ENCODE measurements around the gene MARCHF9. TPM values are rescaled to one million over a fixed set of nuclear protein-coding genes. Genes with fewer than 3 reads are reported as not detected.
A peak's percentile ranks its signal among the peaks of the same experiment; 100 is the strongest.

Gene MARCHF9
- total and polyA plus RNA-seq, 2 donors (not counting 1 experiment from before 2014, with no cell fraction given) = 3.8 to 4.8 TPM

DNA sequence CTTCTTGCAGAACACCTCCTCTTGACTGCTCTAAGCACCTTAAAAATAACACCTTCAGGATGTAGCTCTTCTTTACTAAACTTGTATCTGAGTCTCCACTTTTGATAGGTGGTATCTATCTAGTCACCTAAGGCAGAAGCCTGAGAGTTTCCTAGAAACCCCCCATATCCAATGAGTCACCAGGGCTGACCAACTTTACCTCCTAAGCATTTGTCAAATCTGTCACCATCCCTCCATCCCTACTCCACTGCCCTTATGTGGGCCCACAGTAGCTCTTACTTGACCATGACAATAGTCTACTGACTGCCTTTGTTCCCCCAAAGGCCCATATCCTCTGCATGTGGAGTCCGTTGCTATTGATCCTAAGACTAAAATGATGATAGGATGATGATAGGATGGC is 47.7 kb downstream of the MARCHF9 start:
- Histone ChIP-seq H3K36me3 (ENCODE audit: control insufficient read depth, insufficient read depth, low read length) (peaks cover 6% of the 10 kb centered on the region), H3K27me3 (ENCODE audit: control insufficient read depth, insufficient read depth, low read length) (no peaks in the 10 kb centered on the region), H3K4me1 (ENCODE audit: control insufficient read depth, extremely low read depth, insufficient read depth, low read length) (no peaks in the 10 kb centered on the region), H4K20me1 (ENCODE audit: control insufficient read depth, extremely low read depth, insufficient read depth, low read length) (no peaks in the 10 kb centered on the region), H3K4me3 (replicated peaks in 1 of 4; ENCODE audit: control extremely low read depth in 1 of 4, insufficient read depth in 1 of 4, low read depth in 3 of 4, low read length in 4 of 4) (no peak overlapping the region), H3K4me2 (ENCODE audit: extremely low read depth, insufficient read depth, low read length) (no peak overlapping the region), H2AFZ (ENCODE audit: low read length) (no peak overlapping the region), H3K27ac (ENCODE audit: insufficient read depth, low read length) (no peak overlapping the region), H3K9me3 (ENCODE audit: control insufficient read depth, insufficient read depth, low read depth, low read length) (no peaks in the 10 kb centered on the region), H3K9ac (ENCODE audit: insufficient read depth, low read length) (no peak overlapping the region), H3K79me2 (ENCODE audit: control insufficient read depth, insufficient read depth, low read length) (no peaks in the 10 kb centered on the region)
- no peak for DNase-seq (ENCODE audit: low read depth in 2 of 2)
- TF ChIP-seq, protein P1, sequence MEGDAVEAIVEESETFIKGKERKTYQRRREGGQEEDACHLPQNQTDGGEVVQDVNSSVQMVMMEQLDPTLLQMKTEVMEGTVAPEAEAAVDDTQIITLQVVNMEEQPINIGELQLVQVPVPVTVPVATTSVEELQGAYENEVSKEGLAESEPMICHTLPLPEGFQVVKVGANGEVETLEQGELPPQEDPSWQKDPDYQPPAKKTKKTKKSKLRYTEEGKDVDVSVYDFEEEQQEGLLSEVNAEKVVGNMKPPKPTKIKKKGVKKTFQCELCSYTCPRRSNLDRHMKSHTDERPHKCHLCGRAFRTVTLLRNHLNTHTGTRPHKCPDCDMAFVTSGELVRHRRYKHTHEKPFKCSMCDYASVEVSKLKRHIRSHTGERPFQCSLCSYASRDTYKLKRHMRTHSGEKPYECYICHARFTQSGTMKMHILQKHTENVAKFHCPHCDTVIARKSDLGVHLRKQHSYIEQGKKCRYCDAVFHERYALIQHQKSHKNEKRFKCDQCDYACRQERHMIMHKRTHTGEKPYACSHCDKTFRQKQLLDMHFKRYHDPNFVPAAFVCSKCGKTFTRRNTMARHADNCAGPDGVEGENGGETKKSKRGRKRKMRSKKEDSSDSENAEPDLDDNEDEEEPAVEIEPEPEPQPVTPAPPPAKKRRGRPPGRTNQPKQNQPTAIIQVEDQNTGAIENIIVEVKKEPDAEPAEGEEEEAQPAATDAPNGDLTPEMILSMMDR (conservative IDR thresholded peaks at IDR 0.05 in 1 of 2, IDR thresholded peaks at IDR 0.05 in 1 of 2; ENCODE audit: low read depth in 1 of 2, low read length in 2 of 2) = no peak
- TF ChIP-seq EZH2 (IDR thresholded peaks at IDR 0.05; ENCODE audit: low read length, missing control alignments) = no peak

DNA sequence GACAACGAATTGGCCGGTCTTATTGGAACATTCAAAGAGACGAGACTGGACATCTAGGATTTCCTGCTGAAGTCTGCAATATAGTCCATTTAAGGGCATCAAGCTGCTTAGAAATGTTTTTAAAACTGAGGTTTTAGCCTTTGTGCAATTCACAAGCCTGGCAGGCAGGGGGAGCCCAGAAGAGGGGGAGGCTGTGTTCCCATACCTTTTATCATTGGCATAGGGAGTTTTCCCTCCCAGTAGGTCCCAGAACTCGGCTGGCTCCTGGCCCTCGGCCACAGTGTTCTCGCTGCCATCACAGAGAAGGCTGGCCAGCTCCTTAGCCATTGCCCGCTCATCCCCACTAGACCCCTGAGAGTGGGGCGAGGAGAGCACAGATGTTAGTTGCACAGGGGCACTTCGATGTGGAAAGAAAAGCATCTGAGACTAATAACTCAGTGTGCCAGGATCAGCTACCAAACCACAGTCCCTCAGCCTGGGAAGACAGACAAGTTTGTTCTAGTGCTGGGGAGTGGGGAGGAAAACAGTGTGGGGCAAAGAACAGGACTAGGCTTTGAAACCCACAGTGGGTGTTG is 48.5 kb downstream of the MARCHF9 start:
- peak; percentile 37 to 58 for DNase-seq (ENCODE audit: low read depth in 2 of 2)

DNA sequence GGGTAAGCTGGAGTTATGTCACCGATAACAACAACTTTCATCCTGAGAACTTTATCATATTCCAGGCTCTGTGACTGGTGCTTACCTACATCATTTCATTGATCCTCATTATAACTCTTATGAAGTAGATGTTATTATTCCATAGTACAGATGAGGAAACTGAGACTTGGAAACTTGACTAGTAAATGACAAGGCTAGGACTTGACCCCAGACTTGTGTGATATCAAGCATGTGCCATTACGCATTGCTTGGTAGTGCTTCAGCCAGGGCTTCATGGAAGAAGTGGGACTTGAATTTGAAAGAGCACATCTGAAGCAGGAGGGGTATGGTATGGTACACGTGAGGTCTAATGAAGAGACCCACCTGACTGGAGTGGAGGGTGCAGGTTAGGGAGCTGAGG is 51.8 kb downstream of the MARCHF9 start:
- H3K4me2 ChIP-seq (ENCODE audit: extremely low read depth, insufficient read depth, low read length) = no peak overlapping the region
- no peak for DNase-seq (ENCODE audit: low read depth in 2 of 2)
- H4K20me1 ChIP-seq (ENCODE audit: control insufficient read depth, extremely low read depth, insufficient read depth, low read length) = no peaks in the 10 kb centered on the region
- H3K4me1 ChIP-seq (ENCODE audit: control insufficient read depth, extremely low read depth, insufficient read depth, low read length) = no peaks in the 10 kb centered on the region
- no peak for TF ChIP-seq EZH2 (IDR thresholded peaks at IDR 0.05; ENCODE audit: low read length, missing control alignments)
- TF ChIP-seq, protein P1 (conservative IDR thresholded peaks at IDR 0.05 in 1 of 2, IDR thresholded peaks at IDR 0.05 in 1 of 2; ENCODE audit: low read depth in 1 of 2, low read length in 2 of 2) = no peak
- no peaks in the 10 kb centered on the region for H3K79me2 ChIP-seq (ENCODE audit: control insufficient read depth, insufficient read depth, low read length)
- H3K36me3 ChIP-seq (ENCODE audit: control insufficient read depth, insufficient read depth, low read length) = peaks cover 13% of the 10 kb centered on the region
- no peak overlapping the region for H3K9ac ChIP-seq (ENCODE audit: insufficient read depth, low read length)
- H3K27ac ChIP-seq (ENCODE audit: insufficient read depth, low read length) = no peak overlapping the region
- no peak overlapping the region for H2AFZ ChIP-seq (ENCODE audit: low read length)
- no peak overlapping the region for H3K4me3 ChIP-seq (replicated peaks in 1 of 4; ENCODE audit: control extremely low read depth in 1 of 4, insufficient read depth in 1 of 4, low read depth in 3 of 4, low read length in 4 of 4)
- no peaks in the 10 kb centered on the region for H3K27me3 ChIP-seq (ENCODE audit: control insufficient read depth, insufficient read depth, low read length)
- H3K9me3 ChIP-seq (ENCODE audit: control insufficient read depth, insufficient read depth, low read depth, low read length) = no peaks in the 10 kb centered on the region

More for the DNA sequence above, 48.5 kb downstream of the MARCHF9 start:
- no peaks in the 10 kb centered on the region for H3K9me3 ChIP-seq (ENCODE audit: control insufficient read depth, insufficient read depth, low read depth, low read length)
- TF ChIP-seq EZH2 (IDR thresholded peaks at IDR 0.05; ENCODE audit: low read length, missing control alignments) = no peak
- TF ChIP-seq, protein P1 (conservative IDR thresholded peaks at IDR 0.05 in 1 of 2, IDR thresholded peaks at IDR 0.05 in 1 of 2; ENCODE audit: low read depth in 1 of 2, low read length in 2 of 2) = peak; percentile 81 to 85
- peaks cover 12% of the 10 kb centered on the region for H3K36me3 ChIP-seq (ENCODE audit: control insufficient read depth, insufficient read depth, low read length)
- no peaks in the 10 kb centered on the region for H3K4me1 ChIP-seq (ENCODE audit: control insufficient read depth, extremely low read depth, insufficient read depth, low read length)
- H3K9ac ChIP-seq (ENCODE audit: insufficient read depth, low read length) = no peak overlapping the region
- H3K79me2 ChIP-seq (ENCODE audit: control insufficient read depth, insufficient read depth, low read length) = no peaks in the 10 kb centered on the region
- no peaks in the 10 kb centered on the region for H3K27me3 ChIP-seq (ENCODE audit: control insufficient read depth, insufficient read depth, low read length)
- H3K4me2 ChIP-seq (ENCODE audit: extremely low read depth, insufficient read depth, low read length) = no peak overlapping the region
- H3K27ac ChIP-seq (ENCODE audit: insufficient read depth, low read length) = no peak overlapping the region
- H2AFZ ChIP-seq (ENCODE audit: low read length) = no peak overlapping the region
- H4K20me1 ChIP-seq (ENCODE audit: control insufficient read depth, extremely low read depth, insufficient read depth, low read length) = no peaks in the 10 kb centered on the region
- H3K4me3 ChIP-seq (replicated peaks in 1 of 4; ENCODE audit: control extremely low read depth in 1 of 4, insufficient read depth in 1 of 4, low read depth in 3 of 4, low read length in 4 of 4) = no peak overlapping the region

Data from fibroblast of lung (primary cell).